GM18508 (cell line): ENCODE results near the gene GAL.
"Not testable (repeated sequence)": the region's sequence is repeated elsewhere in the genome, so short reads cannot be mapped to it uniquely, and the experiment has no call there.

Experiments used
- ATAC-seq: cut with Tn5 transposase; IDR thresholded peaks from one replicate; pipeline ENCODE4 v1.9.1; 2021; ENCODE audit warnings: moderate number of reproducible peaks; ENCODE audit not compliant: insufficient read depth, unreplicated experiment

GAL gene, protein sequence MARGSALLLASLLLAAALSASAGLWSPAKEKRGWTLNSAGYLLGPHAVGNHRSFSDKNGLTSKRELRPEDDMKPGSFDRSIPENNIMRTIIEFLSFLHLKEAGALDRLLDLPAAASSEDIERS

DNA sequence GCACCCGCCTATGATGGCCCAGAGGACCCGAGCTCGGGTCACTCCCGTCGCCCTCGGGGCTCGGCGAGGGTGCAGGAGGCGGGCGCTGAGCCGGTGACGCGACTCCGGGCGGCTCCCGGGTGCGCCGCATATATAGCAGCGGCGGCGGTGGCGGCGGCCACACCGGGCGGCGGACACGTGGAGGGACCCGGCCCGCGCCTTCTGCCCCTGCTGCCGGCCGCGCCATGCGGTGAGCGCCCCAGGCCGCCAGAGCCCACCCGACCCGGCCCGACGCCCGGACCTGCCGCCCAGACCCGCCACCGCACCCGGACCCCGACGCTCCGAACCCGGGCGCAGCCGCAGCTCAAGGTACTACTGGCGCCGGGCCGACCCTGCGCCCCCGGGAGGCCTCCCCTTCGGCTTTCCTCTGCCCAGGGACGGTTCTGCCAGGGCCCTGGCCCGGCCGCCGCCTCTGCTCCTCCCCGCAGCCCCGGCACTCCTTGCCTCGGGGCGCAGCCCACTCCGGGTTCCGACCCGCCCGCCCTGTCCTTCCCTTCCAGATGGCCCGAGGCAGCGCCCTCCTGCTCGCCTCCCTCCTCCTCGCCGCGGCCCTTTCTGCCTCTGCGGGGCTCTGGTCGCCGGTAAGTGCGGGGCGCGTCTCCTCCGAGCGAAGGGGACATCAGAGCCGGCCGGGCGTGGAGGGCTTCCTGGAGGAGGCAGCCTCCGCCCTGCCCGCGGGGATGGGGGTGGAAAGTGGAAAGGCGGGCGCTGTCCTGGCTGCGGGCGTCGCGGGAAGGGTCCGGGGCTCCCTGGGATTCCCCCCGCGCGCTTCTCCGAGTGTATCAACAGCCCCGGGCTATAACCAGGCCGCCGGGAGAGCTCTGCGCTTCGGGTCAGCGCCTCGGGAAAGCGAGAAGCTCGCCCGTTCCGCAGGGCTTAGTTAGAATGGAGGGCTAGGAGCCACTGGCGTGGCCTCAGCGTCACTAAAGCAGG is at the start of gene GAL:
Gene GAL (plus strand): TSS at position 160 of the 972 bp plus-strand sequence. CDS start 380 bp downstream, at position 540.
- ATAC-seq, result no peak

DNA sequence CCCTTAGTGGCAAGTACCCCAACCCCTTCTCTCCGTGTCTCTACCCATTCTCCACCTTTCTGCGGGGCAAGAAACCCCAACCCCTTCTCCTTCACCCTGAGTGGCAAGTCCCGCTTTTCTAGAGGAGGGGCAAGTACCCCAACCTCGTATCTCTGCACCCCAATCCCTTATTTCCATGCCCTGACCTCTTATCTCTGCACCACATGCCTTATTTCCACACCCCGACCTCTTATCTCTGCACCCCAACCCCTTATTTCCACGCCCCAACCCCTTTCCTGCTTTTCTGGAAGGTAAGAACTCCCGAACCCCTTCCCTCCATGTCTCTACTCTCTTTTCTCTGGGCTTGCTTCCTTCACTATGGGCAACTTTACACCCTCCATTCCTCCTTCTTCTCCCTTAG is 49.7 kb upstream of the GAL start:
- ATAC-seq, result not testable (repeated sequence)

DNA sequence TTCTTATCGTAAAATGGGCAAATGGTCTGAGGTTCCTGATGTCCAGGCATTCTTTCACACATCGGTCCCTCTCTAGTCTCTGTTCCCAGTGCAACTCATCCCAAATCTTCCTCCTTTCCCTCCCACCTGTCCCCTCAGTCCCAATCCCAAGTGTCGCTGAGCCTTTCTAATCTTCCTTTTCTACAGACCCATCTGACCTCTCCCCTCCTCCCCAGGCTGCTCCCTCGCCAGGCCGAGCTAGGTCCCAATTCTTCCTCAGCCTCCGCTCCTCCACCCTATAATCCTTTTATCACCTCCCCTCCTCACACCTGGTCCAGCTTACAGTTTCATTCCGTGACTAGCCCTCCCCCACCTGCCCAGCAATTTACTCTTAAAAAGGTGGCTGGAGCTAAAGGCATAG is 49.2 kb upstream of the GAL start:
- ATAC-seq, result not testable (repeated sequence)

DNA sequence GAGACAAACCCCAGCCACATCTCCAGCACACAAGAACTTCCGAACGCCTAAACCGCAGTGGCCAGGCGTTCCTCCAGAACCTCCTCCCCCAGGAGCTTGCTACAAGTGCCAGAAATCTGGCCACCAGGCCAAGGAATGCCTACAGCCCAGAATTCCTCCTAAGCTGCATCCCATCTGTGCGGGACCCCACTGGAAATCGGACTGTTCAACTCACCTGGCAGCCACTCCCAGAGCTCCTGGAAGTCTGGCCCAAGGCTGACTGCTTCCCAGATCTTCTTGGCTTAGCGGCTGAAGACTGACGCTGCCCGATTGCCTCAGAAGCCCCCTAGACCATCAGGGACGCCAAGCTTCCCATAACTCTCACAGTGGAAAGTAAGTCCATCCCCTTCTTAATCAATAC is 48.5 kb upstream of the GAL start:
- not testable (repeated sequence) for ATAC-seq

DNA sequence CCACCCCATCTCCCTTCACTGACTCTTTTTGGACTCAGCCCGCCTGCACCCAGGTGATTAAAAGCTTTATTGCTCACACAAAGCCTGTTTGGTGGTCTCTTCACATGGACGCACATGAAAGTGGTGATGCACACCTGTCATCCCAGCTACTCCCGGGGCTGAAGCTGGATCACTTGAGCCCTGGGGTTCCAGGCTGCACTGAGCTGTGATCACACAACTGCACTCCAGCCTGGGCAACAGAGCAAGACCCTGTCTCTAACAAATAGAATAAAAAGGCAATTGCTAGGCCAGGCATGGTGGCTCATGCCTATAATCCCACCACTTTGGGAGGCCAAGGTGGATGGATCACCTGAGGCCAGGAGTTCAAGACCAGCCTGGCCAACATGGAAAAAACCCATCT is 45.0 kb upstream of the GAL start:
- ATAC-seq, result not testable (repeated sequence)

DNA sequence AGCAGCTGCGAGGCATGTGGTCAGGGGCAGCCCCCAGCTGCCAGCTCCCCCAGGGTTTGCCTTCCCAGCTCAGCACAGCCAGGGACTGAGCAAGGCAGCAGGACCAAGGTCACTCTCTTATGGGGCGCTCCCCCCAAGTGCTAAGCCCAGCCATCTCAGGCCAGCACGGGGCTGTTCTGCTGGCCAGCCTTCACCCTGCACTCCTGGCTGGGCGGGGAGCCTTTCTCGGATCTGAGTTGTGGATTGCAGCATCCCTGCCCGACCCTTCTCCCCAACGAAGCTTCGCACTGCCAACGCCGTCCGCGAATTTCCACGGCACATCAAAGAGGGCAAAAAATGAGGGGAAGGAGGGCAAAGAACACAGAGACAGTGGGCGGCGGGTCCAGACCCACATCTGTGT is 42.5 kb upstream of the GAL start:
- no peak for ATAC-seq

DNA sequence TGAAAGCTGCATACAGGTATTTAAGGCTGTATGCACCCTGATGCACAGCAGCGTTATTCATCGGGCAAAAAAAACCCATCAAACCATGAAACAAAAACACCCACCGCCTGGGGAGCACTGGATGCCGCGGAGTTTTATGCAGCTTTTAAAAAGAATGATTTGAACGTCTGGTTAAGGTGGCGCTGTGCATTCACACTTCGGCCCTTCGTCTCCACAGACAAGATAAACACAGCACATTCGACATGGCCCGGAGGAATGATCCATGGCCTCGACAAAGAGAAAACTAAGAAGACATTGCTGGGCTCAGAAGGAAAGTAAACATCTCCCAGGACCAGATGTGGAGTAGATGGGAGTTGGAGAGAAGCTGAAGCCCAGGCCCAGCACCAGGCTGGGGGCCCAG is 40.8 kb upstream of the GAL start:
- no peak for ATAC-seq

DNA sequence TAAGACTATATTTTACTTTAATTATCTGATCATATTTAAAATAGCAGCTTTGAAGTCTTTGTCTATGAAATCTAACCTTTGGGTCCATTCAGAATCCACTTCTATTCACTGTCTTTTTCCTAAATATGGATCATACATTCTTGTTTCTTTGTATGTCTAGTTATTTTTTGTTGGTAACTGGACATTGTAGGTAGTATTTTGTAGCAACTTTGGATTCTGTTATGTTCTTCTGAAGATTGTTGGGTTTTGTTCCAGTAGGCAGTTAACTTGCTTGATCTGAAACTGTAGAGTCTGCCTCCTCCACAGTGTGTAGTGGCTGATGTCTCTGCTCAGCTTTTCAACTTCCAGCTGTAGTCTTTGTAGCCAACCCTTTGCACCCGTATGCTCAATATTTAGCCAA is 37.5 kb upstream of the GAL start:
- no peak for ATAC-seq

DNA sequence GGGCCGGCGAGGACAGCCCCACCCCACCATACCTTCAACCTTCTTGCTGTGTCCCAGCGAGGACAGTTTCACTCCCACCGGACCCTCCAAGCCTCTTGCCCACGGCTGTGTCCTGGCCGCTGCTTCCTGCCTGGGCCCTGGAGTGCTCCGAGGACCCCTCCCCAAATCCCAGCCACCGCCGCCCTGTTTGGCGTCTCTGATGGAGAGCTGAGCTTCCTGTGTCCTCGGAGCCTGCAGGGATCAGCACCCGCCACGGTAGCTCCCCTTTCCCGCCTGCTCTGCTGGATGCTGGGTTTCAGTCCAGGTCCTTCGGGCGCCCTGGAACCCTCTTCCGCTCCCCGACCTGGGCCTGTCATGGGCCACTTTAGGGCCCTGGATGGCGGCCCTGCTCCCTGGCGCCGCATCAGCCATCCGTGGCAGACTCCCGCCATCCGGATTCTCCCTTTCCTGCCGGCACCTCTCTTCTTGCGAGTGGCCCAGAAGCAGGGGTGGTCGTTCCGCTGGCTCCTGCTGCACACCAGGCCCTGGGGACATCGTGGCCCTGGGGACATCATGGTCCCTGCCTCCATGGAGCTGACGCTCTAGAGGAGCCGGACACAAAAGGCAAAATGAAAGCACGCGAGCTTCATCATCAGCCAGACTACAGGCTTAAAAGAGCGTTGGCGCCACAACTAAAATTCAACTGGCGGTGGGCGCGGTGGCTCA is 34.3 kb upstream of the GAL start:
- ATAC-seq, result no peak

DNA sequence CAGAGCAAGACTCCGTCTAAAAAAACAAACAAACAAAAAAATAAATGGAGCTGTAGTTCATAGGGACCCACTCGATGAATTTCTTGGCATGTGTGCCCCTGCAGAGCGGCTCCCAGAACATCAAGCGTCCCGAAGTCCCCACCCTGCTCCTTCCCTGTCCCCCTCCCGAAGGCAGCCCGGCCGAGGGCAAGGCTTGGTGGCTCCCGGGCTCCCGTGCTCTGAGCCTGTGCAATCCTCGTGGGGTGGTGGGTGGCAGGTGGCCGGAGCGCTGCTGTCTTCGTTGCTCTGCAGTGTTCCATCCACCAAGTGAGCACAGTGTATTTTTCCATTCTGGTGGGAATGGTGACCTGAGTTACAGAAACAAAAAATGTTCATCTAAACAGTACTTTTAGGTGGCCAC is 33.5 kb upstream of the GAL start:
- ATAC-seq, result no peak

DNA sequence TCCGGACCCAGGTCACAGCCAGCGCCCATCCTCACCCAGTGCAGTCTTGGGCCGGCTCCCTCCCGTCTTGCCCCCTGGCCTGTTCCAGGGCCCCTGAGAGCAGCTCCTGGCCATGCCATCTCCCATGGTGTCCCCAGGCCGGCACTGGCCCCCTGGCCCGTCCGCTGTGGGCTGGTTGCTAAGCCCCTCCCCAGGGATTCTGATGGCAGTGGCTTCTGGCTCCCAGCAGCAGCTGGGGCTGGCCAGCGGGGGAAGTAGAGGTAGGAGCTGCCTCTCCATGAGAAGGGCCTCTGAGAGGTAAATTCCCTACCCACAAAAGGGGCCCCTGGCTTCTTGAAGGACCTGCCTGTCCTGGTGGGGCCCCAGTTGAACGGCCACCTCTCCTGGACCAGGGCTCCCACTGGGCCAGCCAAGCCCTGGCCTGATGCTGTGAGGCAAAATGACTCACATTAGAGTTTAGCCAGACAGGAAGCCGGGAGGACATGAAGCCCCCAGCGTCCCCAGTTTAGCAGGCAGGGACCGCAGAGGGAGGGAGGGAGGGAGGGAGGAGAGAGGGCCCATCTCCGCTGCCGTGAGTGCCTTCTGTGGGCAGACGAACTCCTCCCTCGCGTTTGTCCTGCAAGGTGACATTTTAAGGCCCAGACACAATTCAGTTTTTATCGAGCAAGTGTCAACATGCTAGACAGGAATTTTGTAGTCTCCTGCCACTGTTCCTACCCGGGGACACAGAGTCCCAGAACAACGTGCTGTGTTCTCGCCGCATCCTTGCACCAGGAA is 32.9 kb upstream of the GAL start:
- ATAC-seq, result no peak

DNA sequence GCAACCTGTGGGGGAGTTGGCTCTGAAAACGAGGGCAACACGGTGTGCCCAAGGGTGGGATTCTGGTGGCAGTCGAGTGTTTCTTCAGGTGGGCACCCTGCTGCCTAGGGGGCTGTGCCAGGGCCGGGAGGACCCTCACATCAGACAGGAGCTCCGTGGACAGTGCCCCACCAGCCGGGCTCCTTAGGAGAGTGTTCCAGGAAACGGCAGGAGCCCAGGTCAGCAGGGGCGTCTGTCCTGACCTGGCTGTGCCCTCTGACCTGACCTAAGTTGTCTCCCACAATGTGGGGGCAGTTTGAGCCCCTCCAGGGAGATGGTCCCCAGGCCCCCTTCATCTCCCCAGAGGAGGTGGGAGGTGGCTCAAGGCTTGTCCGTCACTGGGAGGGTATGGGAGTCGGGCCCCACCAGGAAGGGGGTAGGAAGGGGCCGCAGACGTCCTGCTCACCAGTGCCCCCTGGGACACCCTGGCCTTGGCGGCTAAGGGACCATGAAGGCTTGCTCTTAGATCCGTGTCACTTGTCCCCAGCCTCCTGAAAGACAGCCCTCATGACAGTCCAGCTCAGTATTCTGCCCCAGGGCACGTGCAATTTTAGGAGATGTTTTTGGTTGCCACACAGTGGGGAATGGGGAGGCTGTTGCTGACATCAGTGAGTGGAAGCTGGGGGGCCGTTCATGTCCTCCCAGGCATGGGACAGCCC is 32.2 kb upstream of the GAL start:
- no peak for ATAC-seq

DNA sequence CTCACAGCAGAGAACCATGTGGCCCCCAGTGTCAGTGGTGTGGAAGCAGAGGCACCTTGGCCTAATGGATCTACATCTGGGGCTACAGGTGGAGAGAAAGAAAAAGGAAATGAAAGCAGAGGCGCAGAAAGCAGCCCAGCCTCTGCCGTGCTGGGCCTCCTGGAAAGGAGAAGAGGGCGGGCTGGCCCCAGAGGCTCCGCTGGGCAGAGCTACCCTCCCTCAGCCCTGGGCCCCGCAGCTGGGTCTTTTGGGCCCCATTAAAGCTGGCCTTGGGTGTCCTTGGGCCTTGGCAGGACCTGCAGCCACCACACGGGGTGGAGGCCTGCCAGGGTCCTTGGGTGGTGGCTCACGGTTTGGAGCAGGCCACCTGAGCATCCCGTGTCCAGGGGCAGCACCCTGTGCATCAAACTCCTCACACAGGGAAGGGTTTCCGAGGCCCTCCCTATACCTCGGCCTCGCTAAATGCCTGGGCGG is 31.6 kb upstream of the GAL start:
- no peak for ATAC-seq

DNA sequence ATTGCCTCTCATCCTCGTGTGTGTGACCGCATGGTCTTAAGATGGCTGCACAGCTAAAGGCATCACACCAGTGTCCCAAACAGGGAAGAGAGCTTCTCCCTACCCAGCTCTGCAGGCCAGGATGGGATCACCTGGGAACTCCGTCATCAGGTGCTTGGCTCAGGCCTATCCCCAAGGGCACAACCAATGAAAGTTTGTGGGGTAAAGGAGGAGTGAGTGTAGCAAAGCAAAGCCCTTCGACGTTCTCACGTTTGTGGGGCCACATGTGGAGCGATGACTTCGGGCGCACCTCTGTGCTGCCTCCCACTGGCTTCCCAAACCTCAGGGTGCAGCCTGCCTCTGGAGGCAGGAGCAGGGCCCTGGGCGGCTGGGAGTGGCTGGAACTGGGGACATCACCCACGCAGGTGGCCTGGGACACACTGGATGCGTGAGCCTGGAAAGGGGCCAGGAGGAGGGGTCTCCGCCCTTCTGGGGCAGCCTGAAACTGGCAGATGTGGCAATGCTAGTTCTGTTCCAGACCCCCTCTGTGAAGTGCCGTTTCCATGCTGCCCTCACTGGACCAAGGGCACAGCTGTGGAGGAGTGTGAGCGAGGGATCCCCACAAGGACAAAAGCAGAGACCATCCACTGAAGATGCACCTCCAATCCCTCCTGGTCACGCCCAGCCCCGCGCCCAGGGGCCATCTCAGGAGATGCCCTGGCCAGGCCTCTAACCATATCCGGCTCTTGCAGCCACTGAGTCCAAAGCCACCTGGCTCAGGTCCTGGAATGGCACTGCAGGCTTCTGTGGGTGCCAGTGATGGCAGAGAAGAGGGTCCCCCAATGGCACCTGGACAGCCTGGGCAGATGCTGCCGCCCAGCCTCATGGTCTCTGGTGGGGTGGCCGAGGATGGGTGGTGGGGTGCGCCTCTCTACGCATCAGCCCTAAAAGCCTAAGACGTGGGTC is 30.6 kb upstream of the GAL start:
- no peak for ATAC-seq

DNA sequence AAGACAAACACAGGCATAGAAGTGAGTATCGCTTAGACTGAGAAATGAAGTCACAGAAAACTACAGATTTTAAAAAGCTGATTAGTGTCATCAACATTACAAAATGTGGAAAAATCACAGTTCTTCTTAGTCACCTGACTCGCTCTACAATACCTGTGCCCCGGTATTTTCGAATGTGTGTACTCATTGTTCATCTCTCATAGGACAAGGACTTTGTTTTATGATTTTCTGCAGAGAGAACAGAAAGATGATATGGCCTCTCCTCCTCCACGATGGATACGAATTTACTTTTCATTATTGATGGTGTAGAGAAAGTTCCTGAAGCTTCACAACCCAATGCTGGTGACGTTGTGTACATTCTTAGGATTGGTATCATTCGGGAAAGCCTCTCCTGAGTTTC is 29.4 kb upstream of the GAL start:
- no peak for ATAC-seq

DNA sequence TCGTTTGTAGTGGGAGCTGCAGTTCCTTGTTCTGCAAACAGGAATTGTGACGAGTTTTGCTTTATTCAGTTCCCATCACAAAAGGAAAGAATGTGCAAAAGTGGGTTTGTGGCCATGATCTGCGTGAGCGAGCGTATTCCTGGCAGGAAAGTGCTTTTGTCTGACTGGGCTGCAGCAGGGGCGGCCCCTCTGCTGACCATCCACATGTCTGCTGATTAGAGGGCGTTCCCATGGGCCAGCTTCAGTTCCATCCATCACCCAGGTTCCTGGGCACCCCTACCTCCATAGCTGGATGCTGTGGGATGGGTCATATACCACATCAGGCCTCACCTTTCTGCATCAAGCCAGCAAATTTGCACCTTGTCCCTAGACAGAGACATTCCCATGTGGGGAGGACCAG is 28.9 kb upstream of the GAL start:
- no peak for ATAC-seq

DNA sequence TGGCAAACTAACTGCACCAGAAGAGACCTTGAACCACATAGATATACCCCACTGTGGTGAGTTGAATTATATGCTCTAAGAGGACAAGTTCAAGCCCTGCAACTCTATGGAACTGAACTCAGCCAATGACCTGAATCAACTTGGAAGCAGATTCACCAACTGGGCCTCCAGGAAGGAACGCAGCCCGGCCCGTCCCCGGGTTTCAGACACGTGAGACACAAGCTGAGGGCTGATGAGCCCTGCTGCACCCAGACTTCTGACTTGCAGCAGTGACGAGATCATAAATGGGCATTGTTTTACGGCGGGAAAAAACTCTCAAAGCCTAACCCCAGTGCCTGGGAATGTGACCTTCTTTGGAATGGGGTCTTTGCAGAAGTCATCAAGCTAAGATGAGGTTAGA is 28.5 kb upstream of the GAL start:
- no peak for ATAC-seq

DNA sequence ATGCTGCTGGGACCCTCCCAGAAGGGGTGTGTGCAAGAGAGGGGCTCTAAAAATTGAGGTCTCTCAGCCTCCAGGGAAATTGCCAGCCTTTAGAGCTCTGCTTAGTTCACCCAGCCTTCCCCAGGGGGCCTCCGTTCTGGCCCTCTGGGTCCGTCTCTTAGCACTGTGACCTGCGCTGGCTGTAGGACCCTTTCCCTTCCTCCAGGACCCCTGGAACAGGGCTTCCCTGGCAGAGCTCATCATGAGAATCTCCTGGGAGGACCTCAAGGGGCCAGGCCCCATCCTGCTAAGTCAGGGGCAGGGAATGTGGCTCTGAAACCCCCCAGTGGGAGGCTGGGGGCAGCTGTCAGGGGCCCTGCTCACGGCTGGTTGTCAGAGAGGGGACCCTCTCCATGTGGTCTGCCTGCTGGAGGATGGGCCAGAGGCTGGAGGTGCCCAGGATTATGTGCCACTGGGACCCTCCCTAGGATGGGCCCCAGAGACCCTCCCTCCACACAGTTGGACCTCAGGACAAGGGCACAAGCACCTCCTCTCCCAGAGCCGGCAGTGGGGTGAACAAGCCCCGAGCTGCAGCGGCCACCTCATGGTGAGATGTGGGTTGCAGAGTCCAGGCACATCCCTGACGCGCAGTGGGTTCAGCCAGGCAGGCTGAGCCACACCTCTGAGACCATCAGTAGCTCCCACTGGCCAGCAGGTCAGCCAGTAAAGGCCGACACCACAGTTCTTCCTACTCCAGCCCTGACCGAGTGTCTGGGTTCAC is 27.1 kb upstream of the GAL start:
- ATAC-seq, result no peak
